Neural progenitor cell (in vitro differentiated cells): Measurements from ENCODE around the gene RAPH1. TPM values are rescaled to one million over a fixed set of nuclear protein-coding genes. Genes with fewer than 3 reads are reported as not detected.
A peak's percentile ranks its signal among the peaks of the same experiment; 100 is the strongest.

Experiments used
- DNase-seq: peaks from one replicate; pipeline ENCODE4 v3.0.0-alpha.2; 2016; ENCODE audit warnings: low spot score
- H2AFZ ChIP-seq: fragments of 200-600 bp; sonication (generic); replicated peaks from 2 replicates; pipeline ENCODE4 v1.6.1; 2016; ENCODE audit warnings: antibody characterized with exemption
- H3F3A ChIP-seq: fragments of 200-600 bp; sonication (generic); 2 replicates; pipeline ENCODE4 v1.6.1; 2016; ENCODE audit warnings: antibody characterized with exemption, low read depth
- H3K27ac ChIP-seq: fragments of 200-600 bp; sonication (generic); 2 replicates; pipeline ENCODE4 v1.5.1; 2016; ENCODE audit warnings: mild to moderate bottlenecking
- H3K27me3 ChIP-seq: fragments of 200-600 bp; sonication (generic); 2 replicates; pipeline ENCODE4 v1.6.1; 2016; ENCODE audit warnings: mild to moderate bottlenecking, moderate library complexity
- H3K36me3 ChIP-seq: fragments of 200-600 bp; sonication (generic); 2 replicates; pipeline ENCODE4 v1.5.1; 2016
- H3K4me1 ChIP-seq: fragments of 200-600 bp; sonication (generic); 2 replicates; pipeline ENCODE4 v1.6.1; 2016; ENCODE audit warnings: mixed run types
- H3K4me2 ChIP-seq: fragments of 200-600 bp; sonication (generic); 2 replicates; pipeline ENCODE4 v1.6.1; 2016
- H3K4me3 ChIP-seq: fragments of 200-600 bp; sonication (generic); 2 replicates; pipeline ENCODE4 v1.5.1; 2016
- H3K79me2 ChIP-seq: fragments of 200-600 bp; sonication (generic); 2 replicates; pipeline ENCODE4 v1.6.1; 2016; ENCODE audit warnings: low read depth
- H3K9ac ChIP-seq: fragments of 200-600 bp; sonication (generic); 2 replicates; pipeline ENCODE4 v1.6.1; 2016
- H3K9me3 ChIP-seq: fragments of 200-600 bp; sonication (generic); 2 replicates; pipeline ENCODE4 v1.5.1; 2016; ENCODE audit warnings: low read depth
- H4K20me1 ChIP-seq: fragments of 200-600 bp; sonication (generic); 2 replicates; pipeline ENCODE4 v1.6.1; 2016; ENCODE audit warnings: low read depth
- H3K27ac Mint-ChIP-seq: 3 replicates; pipeline ENCODE4 v1.8.0; 2021; ENCODE audit warnings: mixed read lengths
- H3K27me3 Mint-ChIP-seq: 2 replicates; pipeline ENCODE4 v1.8.0; 2022; ENCODE audit warnings: low read depth, mild to moderate bottlenecking, inconsistent platforms, moderate library complexity, mixed read lengths; ENCODE audit not compliant: insufficient read depth
- H3K36me3 Mint-ChIP-seq: 3 replicates; pipeline ENCODE4 v1.8.0; 2021; ENCODE audit warnings: mixed read lengths
- H3K4me1 Mint-ChIP-seq: 3 replicates; pipeline ENCODE4 v1.8.0; 2021; ENCODE audit warnings: mixed read lengths
- H3K4me3 Mint-ChIP-seq: 3 replicates; pipeline ENCODE4 v1.8.0; 2021; ENCODE audit warnings: mild to moderate bottlenecking, moderate library complexity, mixed read lengths
- H3K9me3 Mint-ChIP-seq: 3 replicates; pipeline ENCODE4 v1.8.0; 2020; ENCODE audit warnings: mixed read lengths
- EZH2 ChIP-seq: fragments of 200-600 bp; sonication (generic); IDR thresholded peaks from 2 replicates; pipeline ENCODE4 v1.6.1; 2017; ENCODE audit warnings: antibody characterized with exemption, mild to moderate bottlenecking, moderate library complexity
- EZH2phosphoT487 ChIP-seq: fragments of 200-600 bp; sonication (generic); IDR thresholded peaks from 2 replicates; pipeline ENCODE4 v1.6.1; 2017; ENCODE audit warnings: antibody characterized with exemption
- total RNA-seq: library from RNA; depleted of rRNA; stranded (reverse); fragments of >200 nt; gene quantifications from 2 replicates; pipeline ENCODE4 v1.2.3, GENCODE V29; 2015; ENCODE audit warnings: low replicate concordance
- TF ChIP-seq, protein P1 (sequence below): fragments of 200-600 bp; sonication (generic); IDR thresholded peaks from 2 replicates; pipeline ENCODE4 v1.5.1; 2017; ENCODE audit warnings: antibody characterized with exemption, mild to moderate bottlenecking

The RAPH1 gene
- total RNA-seq, 1 donor from 2014 or later: 11.2 TPM

- Mint-ChIP-seq H3K4me3 (no peak overlapping the region), H3K27ac (no peak overlapping the region), H3K9me3 (no peaks in the 10 kb centered on the region), H3K36me3 (peaks cover 22% of the 10 kb centered on the region), H3K4me1 (peaks cover 15% of the 10 kb centered on the region), H3K27me3 (no peaks in the 10 kb centered on the region)
- H3K36me3 ChIP-seq: peaks cover 4% of the 10 kb centered on the region
- no peaks in the 10 kb centered on the region for H4K20me1 ChIP-seq
- H3K27me3 ChIP-seq: no peaks in the 10 kb centered on the region
- H3K4me3 ChIP-seq: no peak overlapping the region
- H3K4me1 ChIP-seq: peaks cover 4% of the 10 kb centered on the region
- no peak overlapping the region for H3K9ac ChIP-seq
- DNase-seq: no peak
- no peaks in the 10 kb centered on the region for H3K79me2 ChIP-seq
- H3K9me3 ChIP-seq: no peaks in the 10 kb centered on the region
- no peak overlapping the region for H3K27ac ChIP-seq
- TF ChIP-seq EZH2 (no peak), EZH2phosphoT487 (no peak)
- TF ChIP-seq, protein P1, sequence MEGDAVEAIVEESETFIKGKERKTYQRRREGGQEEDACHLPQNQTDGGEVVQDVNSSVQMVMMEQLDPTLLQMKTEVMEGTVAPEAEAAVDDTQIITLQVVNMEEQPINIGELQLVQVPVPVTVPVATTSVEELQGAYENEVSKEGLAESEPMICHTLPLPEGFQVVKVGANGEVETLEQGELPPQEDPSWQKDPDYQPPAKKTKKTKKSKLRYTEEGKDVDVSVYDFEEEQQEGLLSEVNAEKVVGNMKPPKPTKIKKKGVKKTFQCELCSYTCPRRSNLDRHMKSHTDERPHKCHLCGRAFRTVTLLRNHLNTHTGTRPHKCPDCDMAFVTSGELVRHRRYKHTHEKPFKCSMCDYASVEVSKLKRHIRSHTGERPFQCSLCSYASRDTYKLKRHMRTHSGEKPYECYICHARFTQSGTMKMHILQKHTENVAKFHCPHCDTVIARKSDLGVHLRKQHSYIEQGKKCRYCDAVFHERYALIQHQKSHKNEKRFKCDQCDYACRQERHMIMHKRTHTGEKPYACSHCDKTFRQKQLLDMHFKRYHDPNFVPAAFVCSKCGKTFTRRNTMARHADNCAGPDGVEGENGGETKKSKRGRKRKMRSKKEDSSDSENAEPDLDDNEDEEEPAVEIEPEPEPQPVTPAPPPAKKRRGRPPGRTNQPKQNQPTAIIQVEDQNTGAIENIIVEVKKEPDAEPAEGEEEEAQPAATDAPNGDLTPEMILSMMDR: no peak
- H3F3A ChIP-seq: peaks cover 5% of the 10 kb centered on the region
- H2AFZ ChIP-seq: no peak overlapping the region
- H3K4me2 ChIP-seq: no peak overlapping the region
Observed at GRCh38 chr2:203489531-203489930, 45.6 kb downstream of the RAPH1 start.

DNA sequence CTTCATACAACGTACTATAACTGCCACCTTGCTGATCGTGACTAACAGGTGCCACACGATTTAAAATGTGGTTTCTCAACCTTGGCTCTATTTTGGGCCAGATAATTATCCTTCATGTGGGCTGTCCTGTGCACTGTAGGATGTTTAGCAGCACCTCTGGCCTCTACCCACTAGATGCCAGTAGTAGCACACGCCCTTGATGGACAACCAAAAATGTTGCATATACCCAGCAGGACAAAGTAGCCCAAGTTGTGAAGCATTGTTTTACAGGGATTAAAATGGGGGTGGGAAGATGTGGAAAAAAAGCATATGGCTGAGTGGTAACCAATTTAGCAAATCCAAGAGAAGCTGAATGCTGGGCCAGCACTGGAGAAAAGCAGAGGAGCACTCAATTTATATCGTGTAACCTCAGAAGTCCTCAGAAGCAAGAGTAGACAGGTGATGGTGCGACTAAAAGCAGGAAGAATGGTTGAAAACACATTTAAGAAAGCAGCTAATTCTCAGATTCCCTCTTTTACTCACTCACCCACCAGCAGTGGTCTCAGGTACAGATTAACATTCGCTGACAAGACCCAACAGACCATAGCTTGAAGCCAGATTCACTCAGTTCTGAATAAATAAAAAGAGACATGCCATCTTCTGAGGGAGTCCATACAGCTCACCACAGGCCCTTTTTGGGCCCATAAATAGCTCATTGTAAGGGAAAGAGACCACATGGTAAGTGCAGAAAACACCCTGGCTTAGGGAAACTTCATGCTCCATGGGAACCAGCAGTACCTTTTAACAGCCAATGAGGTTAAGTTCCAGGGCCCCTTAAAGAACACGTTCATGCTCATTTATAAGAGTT is 50.6 kb downstream of the RAPH1 start:
- no peaks in the 10 kb centered on the region for H3K27me3 Mint-ChIP-seq
- H3K27ac ChIP-seq: no peak overlapping the region
- H3K9ac ChIP-seq: no peak overlapping the region
- no peaks in the 10 kb centered on the region for H3K79me2 ChIP-seq
- no peaks in the 10 kb centered on the region for H3K9me3 Mint-ChIP-seq
- TF ChIP-seq, protein P1: peak; percentile 64
- TF ChIP-seq EZH2: no peak
- no peak overlapping the region for H3K4me3 ChIP-seq
- DNase-seq: peak; percentile 50
- peaks cover 10% of the 10 kb centered on the region for H3F3A ChIP-seq
- H2AFZ ChIP-seq: no peak overlapping the region
- peaks cover 20% of the 10 kb centered on the region for H3K36me3 Mint-ChIP-seq
- no peaks in the 10 kb centered on the region for H3K9me3 ChIP-seq
- H3K27ac Mint-ChIP-seq: no peak overlapping the region
- H4K20me1 ChIP-seq: no peaks in the 10 kb centered on the region
- H3K4me3 Mint-ChIP-seq: no peak overlapping the region
- H3K4me1 Mint-ChIP-seq: peaks cover 6% of the 10 kb centered on the region
- H3K4me1 ChIP-seq: peaks cover 6% of the 10 kb centered on the region
- H3K27me3 ChIP-seq: no peaks in the 10 kb centered on the region
- no peaks in the 10 kb centered on the region for H3K36me3 ChIP-seq
- no peak overlapping the region for H3K4me2 ChIP-seq

GRCh38 chr2:203480623-203481022 is 54.5 kb downstream of the RAPH1 start:
- Mint-ChIP-seq H3K27me3 (no peaks in the 10 kb centered on the region), H3K9me3 (no peaks in the 10 kb centered on the region), H3K4me1 (peaks cover 6% of the 10 kb centered on the region), H3K4me3 (no peak overlapping the region), H3K27ac (no peak overlapping the region), H3K36me3 (peaks cover 5% of the 10 kb centered on the region)
- H3K9ac ChIP-seq: no peak overlapping the region
- H3K9me3 ChIP-seq: no peaks in the 10 kb centered on the region
- no peaks in the 10 kb centered on the region for H3K36me3 ChIP-seq
- no peak overlapping the region for H3K4me3 ChIP-seq
- TF ChIP-seq EZH2: no peak
- TF ChIP-seq, protein P1: no peak
- TF ChIP-seq EZH2phosphoT487: no peak
- H3K4me2 ChIP-seq: no peak overlapping the region
- H3K79me2 ChIP-seq: no peaks in the 10 kb centered on the region
- peaks cover 10% of the 10 kb centered on the region for H3F3A ChIP-seq
- H2AFZ ChIP-seq: no peak overlapping the region
- no peak for DNase-seq
- H4K20me1 ChIP-seq: no peaks in the 10 kb centered on the region
- H3K27ac ChIP-seq: no peak overlapping the region
- H3K27me3 ChIP-seq: no peaks in the 10 kb centered on the region
- H3K4me1 ChIP-seq: peaks cover 6% of the 10 kb centered on the region
